ENCODE results near the gene UBE2B.
"Not testable (repeated sequence)": the region's sequence is repeated elsewhere in the genome, so short reads cannot be mapped to it uniquely, and the experiment has no call there.

UBE2B gene

DNA sequence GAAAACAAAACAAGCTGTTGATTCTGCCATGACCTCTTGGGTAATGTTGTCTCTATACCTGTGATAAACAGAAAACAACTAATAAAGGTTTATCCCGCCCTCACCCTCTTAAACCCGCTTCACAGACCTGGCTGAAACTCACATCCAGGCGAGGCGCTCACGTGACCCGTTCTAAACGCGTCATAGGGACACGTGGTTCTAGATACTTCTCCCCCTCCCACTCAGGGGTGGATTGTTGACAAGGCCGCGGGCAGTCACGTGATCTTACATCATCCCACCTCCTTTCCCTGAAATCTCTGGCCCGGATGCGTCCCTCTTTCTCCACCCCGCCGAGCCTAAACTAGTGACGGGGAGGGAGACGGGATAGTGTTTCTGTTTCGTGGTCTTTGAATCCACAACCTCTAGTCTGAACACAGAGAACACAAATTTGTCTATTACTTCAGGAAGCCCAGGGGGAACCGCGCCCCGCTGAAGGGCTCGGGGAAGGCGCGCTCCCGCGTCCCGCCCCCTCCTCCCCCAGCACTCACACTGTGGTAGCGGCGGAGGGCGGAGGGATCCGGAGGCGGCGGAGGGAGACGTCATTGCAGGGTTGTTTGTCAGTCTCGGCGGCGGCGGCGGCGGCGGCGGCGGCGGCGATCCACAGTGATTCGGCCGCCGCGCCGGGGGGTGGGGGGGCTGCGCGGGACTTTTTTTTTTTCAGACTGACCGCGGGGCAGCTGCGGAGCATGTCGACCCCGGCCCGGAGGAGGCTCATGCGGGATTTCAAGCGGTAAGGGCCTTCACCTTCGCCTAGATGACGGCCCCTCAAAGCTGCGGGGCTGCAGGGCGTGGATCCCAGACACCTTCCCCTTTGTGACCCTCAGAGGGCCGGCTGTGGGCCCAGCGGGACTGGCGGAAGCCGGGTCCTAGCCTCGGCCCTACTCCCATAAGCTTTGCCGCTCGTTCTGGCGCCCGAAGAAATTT is at the start of gene UBE2B:
Gene UBE2B, plus strand, starts transcription at position 699 of the 963 bp plus-strand sequence. Its CDS starts 27 bp downstream, at position 726.
- peak; percentile 98 for DNase-seq

- no peak for DNase-seq
Measured at GRCh38 chr5:134327327-134327726, 44.0 kb upstream of the UBE2B start.

GRCh38 chr5:134328619-134329018 is 42.8 kb upstream of the UBE2B start:
- DNase-seq, result no peak

DNA sequence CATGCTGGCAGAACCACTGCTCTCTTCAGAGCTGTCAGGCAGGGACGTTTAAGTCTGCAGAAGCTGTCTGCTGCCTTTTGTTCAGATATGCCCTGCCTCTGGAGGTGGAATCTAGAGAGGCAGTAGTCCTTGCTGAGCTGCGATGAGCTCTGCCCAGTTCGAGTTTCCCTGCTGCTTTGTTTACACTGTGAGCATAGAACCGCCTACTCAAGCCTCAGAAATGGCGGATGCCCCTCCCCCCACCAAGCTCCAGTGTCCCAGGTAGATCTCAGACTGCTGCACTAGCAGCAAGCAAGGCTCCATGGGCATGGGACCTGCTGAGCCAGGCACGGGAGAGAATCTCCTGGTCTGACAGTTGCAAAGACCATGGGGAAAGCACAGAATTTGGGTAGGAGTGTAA is 34.5 kb upstream of the UBE2B start:
- DNase-seq, result not testable (repeated sequence)

DNA sequence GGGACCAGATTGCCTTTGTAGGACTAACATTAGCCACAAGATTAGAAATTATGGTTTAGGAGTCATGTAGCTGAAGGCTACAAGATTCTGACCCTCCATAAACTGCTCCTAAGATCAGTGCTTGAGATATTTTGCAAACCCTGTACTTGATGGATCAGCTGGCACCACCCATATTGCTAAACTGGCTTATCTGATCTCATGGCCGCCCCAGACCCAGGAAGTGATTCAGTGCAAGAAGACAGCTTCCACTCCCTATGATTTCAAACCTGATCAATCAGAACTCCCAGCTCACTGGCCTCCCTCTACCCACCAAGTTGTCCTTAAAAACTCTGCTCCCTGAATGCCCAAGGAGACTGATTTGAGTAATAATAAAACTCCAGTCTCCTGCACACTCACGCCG is 27.9 kb upstream of the UBE2B start:
- DNase-seq, result not testable (repeated sequence)

DNA sequence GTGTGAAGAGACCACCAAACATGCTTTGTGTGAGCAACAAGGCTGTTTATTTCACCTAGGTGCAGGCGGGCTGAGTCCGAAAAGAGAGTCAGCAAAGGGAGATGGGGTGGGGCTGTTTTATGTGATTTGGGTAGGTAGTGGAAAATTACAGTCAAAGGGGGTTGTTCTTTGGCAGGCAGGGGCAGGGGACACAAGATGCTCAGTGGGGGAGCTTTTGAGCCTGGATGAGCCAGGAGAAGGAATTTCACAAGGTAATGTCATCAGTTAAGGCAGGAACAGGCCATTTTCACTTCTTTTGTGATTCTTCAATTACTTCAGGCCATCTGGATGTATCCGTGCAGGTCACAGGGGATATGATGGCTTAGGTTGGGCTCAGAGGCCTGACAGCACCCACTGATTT is 25.9 kb upstream of the UBE2B start:
- DNase-seq, result not testable (repeated sequence)

DNA sequence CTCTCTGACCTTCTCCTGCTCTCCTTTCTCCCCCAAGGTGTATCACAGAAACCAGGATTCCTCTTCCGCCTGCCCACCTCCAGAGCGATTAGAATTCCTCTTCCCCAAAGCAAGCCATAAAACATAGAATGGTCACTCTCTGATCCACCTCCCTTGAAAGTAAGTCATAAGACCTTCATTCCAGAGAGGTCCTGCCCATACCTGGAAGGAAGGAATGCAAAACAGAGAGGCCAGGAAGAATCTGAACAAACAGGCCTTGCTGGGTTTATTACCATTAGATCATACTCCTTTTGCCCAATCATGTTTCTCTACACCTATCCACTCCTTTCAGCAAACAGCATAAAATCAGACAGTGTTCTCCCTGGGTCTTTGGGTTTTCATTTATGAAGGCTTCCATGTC is 25.4 kb upstream of the UBE2B start:
- no peak for DNase-seq

GRCh38 chr5:134349463-134349862 is 21.9 kb upstream of the UBE2B start:
- no peak for DNase-seq

DNA sequence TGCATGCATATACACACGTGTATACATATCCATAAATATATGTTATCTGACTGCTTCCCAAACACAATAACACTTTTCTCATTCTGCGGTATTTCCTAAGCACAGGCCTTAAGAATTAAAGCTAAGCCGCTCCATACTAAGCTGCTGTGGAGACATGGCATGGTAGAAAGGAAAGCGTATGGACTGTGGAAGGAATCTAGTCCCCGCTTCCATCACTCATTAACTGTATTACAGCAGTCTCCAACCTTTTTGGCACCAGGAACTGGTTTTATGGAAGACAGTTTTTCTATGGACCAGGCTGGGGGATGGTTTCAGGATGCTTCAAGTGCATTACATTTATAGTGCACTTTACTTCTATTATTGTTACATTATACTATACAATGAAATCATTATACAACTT is 15.7 kb upstream of the UBE2B start:
- no peak for DNase-seq

DNA sequence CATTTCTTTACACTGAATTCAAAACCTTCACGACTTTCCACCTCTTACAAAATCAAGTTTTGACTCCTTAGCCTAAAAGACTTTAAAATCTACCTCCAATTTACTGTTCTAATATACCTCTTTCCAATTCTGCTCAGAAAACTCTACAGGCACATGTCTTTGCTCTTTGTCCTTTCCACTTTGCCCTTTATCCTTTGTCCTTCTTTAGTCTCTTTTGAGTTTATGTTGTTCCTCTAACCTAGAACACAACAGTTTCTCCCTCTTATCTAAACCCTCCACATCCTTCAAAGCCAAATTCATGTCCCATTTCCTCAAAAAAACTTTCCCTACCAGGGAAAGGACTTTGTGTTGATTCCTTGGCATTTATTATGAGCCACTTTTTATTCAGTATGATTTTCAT is 5.8 kb upstream of the UBE2B start:
- no peak for DNase-seq

DNA sequence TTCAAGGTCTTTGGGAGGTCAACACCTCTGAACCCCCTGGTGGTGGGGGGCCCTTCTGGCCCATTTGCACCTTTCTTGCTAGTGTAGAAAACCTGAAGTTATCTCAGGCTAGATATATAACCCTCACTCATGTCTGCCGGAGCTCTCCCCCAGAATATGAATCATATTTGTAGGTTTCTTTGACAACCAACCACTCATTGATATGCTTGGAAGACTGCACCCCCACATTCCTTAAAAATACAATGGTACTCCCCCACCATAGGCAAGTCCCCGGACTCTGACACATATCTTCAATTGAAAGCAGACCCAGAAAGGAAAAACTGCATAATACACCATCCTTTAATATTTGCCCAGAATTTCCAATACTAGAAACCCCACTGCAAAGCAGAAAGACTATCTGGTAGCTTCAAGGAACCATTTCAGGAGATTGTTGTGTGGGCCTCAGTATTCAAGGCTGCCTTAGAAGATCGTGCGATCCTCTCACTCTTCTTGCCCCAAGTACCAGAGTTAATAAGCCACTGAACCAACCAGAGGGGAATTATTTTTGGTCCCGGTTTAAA is 978 bp upstream of the UBE2B start:
- peak; percentile 16 for DNase-seq

GRCh38 chr5:134371834-134372340 is 518 bp downstream of the UBE2B start:
- peak; percentile 53 for DNase-seq

GRCh38 chr5:134373633-134374032 is 2.3 kb downstream of the UBE2B start:
- DNase-seq, result not testable (repeated sequence)

DNA sequence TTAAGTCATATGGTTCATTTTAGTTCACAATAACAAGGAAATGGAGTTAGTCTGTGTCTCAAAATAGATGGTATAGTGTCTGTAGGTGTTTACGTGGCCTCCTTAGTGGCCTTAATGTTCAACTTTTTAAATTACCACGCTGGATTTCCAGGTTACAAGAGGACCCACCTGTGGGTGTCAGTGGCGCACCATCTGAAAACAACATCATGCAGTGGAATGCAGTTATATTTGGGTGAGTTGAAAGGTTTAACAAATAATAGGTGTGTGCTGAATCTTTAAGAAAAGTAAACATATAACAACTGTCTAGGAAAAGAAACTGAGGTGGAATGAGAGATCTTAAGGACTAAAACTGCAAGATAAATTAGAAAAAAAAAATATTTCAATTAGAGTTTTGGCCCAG is 2.9 kb downstream of the UBE2B start:
- no peak for DNase-seq

DNA sequence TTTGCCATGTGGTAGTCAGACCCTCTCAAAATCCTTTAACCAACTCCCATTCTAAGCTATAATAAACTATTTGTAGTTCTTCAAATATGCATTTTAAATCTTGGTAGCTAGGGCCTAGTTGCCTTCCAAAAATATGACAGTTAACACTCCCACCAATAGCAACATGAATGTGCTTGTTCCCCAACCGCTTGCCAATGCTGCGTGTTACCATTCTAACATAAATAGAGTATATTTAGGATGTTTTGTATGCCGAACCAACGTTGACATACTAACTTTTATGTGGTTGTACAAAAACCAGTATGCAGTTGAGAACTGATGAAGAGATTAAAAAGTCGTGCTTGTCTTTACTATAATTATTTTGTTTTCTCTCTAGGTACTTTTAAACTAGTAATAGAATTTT is 9.0 kb downstream of the UBE2B start:
- no peak for DNase-seq

DNA sequence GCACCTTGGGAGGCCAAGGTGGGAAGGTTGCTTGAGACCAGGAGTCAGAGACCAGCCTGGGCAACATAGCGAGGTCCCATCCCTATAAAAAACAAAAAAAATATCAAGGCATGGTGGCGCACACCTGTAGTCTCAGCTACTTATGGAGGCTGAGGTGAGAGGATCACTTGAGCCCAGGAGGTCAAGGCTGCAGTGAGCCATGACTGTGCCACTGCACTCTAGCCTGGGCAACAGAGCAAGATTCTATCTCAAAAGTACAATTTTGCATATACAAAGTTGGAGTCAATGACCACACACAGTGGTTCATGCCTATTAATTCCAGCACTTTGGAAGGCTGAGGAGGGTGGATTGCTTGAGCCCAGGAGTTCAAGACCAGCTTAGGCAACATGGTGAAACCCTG is 10.8 kb downstream of the UBE2B start:
- not testable (repeated sequence) for DNase-seq

GRCh38 chr5:134383980-134384697 is 12.8 kb downstream of the UBE2B start:
- no peak for DNase-seq

- DNase-seq, result no peak
Measured at GRCh38 chr5:134387443-134387842, 16.1 kb downstream of the UBE2B start.

DNA sequence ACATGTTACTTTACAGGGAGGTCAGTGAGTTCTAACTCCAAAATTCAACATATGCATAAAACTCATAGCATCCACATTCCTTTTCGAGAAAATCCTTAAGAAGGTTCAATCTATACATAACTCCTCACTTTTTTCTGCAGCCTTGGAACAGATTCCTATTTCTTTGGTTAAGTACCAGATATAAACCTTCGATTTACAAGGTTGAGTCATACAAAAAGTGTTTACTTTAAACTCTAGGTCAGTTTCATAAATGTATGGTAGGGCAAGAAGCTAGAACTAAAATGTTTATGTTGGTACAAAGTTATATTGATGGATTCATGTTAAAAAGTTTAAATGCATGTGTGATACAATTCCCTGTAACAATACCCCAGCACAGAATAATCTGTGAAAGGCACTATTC is 20.9 kb downstream of the UBE2B start:
- DNase-seq, result no peak

- DNase-seq, result no peak
Measured at GRCh38 chr5:134394932-134395331, 23.6 kb downstream of the UBE2B start.

DNA sequence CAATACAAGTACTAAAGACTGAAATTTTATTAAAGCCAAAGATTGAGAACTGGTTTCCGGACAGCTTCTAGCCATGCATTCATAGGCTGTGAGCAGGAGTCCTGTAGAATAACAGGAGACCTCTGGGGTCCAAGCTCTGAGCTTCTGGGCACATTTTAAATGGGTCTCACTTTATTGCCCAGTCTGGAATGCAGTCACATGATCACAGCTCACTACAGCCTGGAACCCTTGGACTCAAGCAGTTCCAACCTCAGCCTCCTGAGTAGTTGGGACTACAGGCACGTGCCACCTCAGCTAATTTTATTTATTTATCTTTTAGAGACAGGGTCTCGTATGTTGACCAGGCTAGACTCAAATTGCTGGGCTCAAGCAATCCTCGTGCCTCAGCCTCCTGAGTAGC is 24.9 kb downstream of the UBE2B start:
- no peak for DNase-seq

DNA sequence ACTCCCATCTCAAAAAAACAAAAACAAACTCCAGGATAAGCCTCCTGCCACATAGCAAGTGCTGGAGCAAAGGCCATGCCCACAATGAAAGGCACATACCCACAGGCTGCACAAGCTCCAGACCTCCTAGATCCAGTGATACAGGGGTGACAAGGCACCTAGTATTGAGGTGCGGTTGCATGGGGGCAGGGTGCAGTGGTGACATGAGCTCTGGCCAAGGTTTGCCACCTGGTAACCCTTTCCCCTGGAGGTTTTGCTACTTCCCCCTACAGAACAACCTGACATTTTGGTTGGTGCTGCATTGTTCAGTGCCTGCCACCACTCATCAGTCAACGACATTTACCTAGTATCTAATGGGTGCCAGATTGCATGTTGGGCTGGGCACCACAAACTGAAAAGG is 25.8 kb downstream of the UBE2B start:
- DNase-seq, result no peak

GRCh38 chr5:134398609-134399155 is 27.3 kb downstream of the UBE2B start:
- DNase-seq, result no peak

All from activated CD4-positive, alpha-beta T cell treated with anti-CD3 and anti-CD28 coated beads for 48 hours (primary cell).